Tibial nerve (tissue), 4 donors: ENCODE measurements around the gene PTPRR.

Experiments
- CTCF ChIP-seq, 5 experiments: fragments of 200-600 bp in 3 of 5; fragments of 450-650 bp in 2 of 5; sonication (generic) in 3 of 5; IDR thresholded peaks; one replicate each; pipeline ENCODE4 v1.5.1; 2016 to 2019; ENCODE audit warnings: antibody characterized with exemption in 5 of 5, mild to moderate bottlenecking in 3 of 5, moderate library complexity in 2 of 5
- EP300 ChIP-seq, 2 donors: sonication (generic); formaldehyde crosslinking; IDR thresholded peaks; one replicate each; pipeline ENCODE4 v1.6.1; 2017; ENCODE audit warnings: antibody characterized with exemption in 2 of 2, mild to moderate bottlenecking in 1 of 2
- POLR2A ChIP-seq, 2 donors: fragments of 450-650 bp; IDR thresholded peaks; one replicate each; pipeline ENCODE4 v1.6.1; 2017; ENCODE audit warnings: antibody characterized with exemption in 2 of 2, mild to moderate bottlenecking in 2 of 2, moderate library complexity in 2 of 2

- TF ChIP-seq CTCF (IDR thresholded peaks at IDR 0.05) (no peak), POLR2A (IDR thresholded peaks at IDR 0.05) (no peak), EP300 (IDR thresholded peaks at IDR 0.05) (no peak)
Measured at GRCh38 chr12:70754330-70754741, 166.2 kb downstream of the PTPRR start.
